Measurements from ENCODE around the gene ABCC11.
A peak's percentile ranks its signal among the peaks of the same experiment; 100 is the strongest.
"Not testable (repeated sequence)": the region's sequence is repeated elsewhere in the genome, so short reads cannot be mapped to it uniquely, and the experiment has no call there.

ABCC11 gene

GRCh38 chr16:48246066-48246465, 1.3 kb downstream of the ABCC11 start:
- DNase-seq (ENCODE audit: low read depth), result no peak

GRCh38 chr16:48244863-48245195, 2.5 kb downstream of the ABCC11 start:
- DNase-seq (ENCODE audit: low read depth), result no peak

GRCh38 chr16:48244080-48244862, 3.1 kb downstream of the ABCC11 start, which contains the start of gene LONP2:
TSS of gene LONP2 (plus strand) at chr16:48244300. CDS start at chr16:48244389, 89 bp downstream.
- peak; percentile 86 for DNase-seq (ENCODE audit: low read depth)

GRCh38 chr16:48240147-48240546, 7.2 kb downstream of the ABCC11 start:
- not testable (repeated sequence) for DNase-seq (ENCODE audit: low read depth)

- DNase-seq (ENCODE audit: low read depth), result no peak
Measured at GRCh38 chr16:48236286-48236685, 11.1 kb downstream of the ABCC11 start.

- no peak for DNase-seq (ENCODE audit: low read depth)
Measured at GRCh38 chr16:48235556-48236136, 11.7 kb downstream of the ABCC11 start.

- no peak for DNase-seq (ENCODE audit: low read depth)
Measured at GRCh38 chr16:48235058-48235555, 12.2 kb downstream of the ABCC11 start.

GRCh38 chr16:48234630-48235029, 12.7 kb downstream of the ABCC11 start:
- DNase-seq (ENCODE audit: low read depth), result no peak

GRCh38 chr16:48232493-48233040, 14.8 kb downstream of the ABCC11 start:
- DNase-seq (ENCODE audit: low read depth), result no peak

- DNase-seq (ENCODE audit: low read depth), result no peak
Measured at GRCh38 chr16:48231727-48232492, 15.4 kb downstream of the ABCC11 start.

GRCh38 chr16:48225456-48225855, 21.9 kb downstream of the ABCC11 start:
- no peak for DNase-seq (ENCODE audit: low read depth)

- no peak for DNase-seq (ENCODE audit: low read depth)
Measured at GRCh38 chr16:48223490-48223889, 23.8 kb downstream of the ABCC11 start.

- DNase-seq (ENCODE audit: low read depth), result no peak
Measured at GRCh38 chr16:48220891-48221290, 26.4 kb downstream of the ABCC11 start.

GRCh38 chr16:48218473-48218872, 28.9 kb downstream of the ABCC11 start:
- DNase-seq (ENCODE audit: low read depth), result no peak

GRCh38 chr16:48217708-48218107, 29.6 kb downstream of the ABCC11 start:
- no peak for DNase-seq (ENCODE audit: low read depth)

- DNase-seq (ENCODE audit: low read depth), result no peak
Measured at GRCh38 chr16:48215738-48216137, 31.6 kb downstream of the ABCC11 start.

GRCh38 chr16:48212033-48212432, 35.3 kb downstream of the ABCC11 start:
- DNase-seq (ENCODE audit: low read depth), result no peak

GRCh38 chr16:48210747-48211146, 36.6 kb downstream of the ABCC11 start:
- no peak for DNase-seq (ENCODE audit: low read depth)

- DNase-seq (ENCODE audit: low read depth), result no peak
Measured at GRCh38 chr16:48206594-48207242, 40.6 kb downstream of the ABCC11 start.

GRCh38 chr16:48204825-48205151, 42.6 kb downstream of the ABCC11 start:
- no peak for DNase-seq (ENCODE audit: low read depth)

GRCh38 chr16:48203974-48204824, 43.1 kb downstream of the ABCC11 start:
- no peak for DNase-seq (ENCODE audit: low read depth)

All from stimulated activated CD4-positive, alpha-beta T cell treated with anti-CD3 and anti-CD28 coated beads, Interleukin-2, amount 100 ng/mL, for 4 hours (primary cell).